Lower leg skin (tissue), 4 donors: ENCODE data around the gene CLEC7A. TPM values are rescaled to one million over a fixed set of nuclear protein-coding genes. Genes with fewer than 3 reads are reported as not detected.

ENCODE experiments used
- DNase-seq, 2 donors: peaks; one replicate each; pipeline ENCODE4 v3.0.0-alpha.2; 2019; ENCODE audit warnings: low spot score in 2 of 2
- H3K4me3 ChIP-seq: fragments of 200-600 bp; sonication (generic); 2 replicates; pipeline ENCODE4 v1.5.1; 2017; ENCODE audit warnings: mild to moderate bottlenecking, low read depth; ENCODE audit not compliant: poor library complexity, severe bottlenecking
- CTCF ChIP-seq, 3 donors: fragments of 450-650 bp; IDR thresholded peaks; one replicate each; pipeline ENCODE4 v1.5.1; 2016; ENCODE audit warnings: antibody characterized with exemption in 3 of 3, mild to moderate bottlenecking in 3 of 3, moderate library complexity in 2 of 3
- POLR2A ChIP-seq, 2 donors: fragments of 450-650 bp; IDR thresholded peaks; one replicate each; pipeline ENCODE4 v1.6.1; 2016 to 2017; ENCODE audit warnings: antibody characterized with exemption in 2 of 2, mild to moderate bottlenecking in 1 of 2, moderate library complexity in 1 of 2
- WGBS, 2 donors: methylation state at CpG; one replicate each; pipeline ENCODE4 v1.1.5; 2018; 5-methylcytosine and 5-hydroxymethylcytosine counted together
- intact Hi-C: fragments of 100-400 bp; cut with DNase I; formaldehyde crosslinking; loops from one replicate; pipeline ENCODE4 v1.15.0; 2023; ENCODE audit warnings: low total_unique reads
- total RNA-seq, 4 donors: library from RNA; depleted of rRNA; stranded (reverse); fragments of >200 nt; gene quantifications; one replicate each; pipeline ENCODE4 v1.1.0, GENCODE V29; 2016

CLEC7A gene
- total RNA-seq, 4 donors from 2014 or later = 4.8 to 14.1 (median 6.7) TPM

DNA sequence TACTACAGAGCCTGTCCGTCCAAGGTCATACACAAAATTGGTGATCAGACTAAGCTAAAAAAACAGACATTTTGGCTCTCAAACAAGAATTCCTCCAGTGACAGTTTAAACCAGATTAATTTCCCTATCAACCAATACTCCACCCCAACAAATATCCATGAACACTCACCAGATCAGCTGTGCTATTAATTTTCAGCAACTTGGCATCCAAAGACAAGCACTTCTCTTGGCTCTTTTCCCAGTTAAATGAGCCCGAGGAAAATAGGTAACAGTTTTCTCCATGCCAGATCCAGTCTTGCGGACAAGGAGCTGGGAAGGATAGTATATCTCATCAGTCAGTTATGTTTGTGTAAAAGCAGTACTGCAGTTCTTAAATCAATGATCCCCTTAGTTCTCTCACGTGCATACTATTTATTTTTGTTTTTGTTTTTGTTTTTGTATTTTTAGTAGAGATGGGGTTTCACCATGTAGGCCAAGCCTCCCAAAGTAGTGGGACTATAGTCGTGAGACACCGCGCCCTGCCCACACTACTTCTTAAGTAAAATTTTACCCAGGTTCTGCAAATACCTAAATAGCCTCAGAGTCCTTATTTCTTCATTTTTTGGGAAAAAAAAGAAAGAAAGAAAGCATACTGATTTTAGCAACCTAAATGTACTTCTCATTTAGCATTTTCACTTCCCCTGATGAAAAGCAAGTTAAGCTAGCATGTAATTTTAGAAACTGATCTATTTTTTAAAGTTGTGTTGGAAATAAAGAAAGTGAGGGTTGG is 30.8 kb upstream of the CLEC7A start:
- 58 to 59% methylated on average over 7 of the region's 7 CpGs for WGBS, 2 donors
- no peak for DNase-seq
- no peak overlapping the region for H3K4me3 ChIP-seq
- TF ChIP-seq POLR2A (IDR thresholded peaks at IDR 0.05) = no peak
- no peak for TF ChIP-seq CTCF (IDR thresholded peaks at IDR 0.05)
- intact Hi-C loops = no loop called here

DNA sequence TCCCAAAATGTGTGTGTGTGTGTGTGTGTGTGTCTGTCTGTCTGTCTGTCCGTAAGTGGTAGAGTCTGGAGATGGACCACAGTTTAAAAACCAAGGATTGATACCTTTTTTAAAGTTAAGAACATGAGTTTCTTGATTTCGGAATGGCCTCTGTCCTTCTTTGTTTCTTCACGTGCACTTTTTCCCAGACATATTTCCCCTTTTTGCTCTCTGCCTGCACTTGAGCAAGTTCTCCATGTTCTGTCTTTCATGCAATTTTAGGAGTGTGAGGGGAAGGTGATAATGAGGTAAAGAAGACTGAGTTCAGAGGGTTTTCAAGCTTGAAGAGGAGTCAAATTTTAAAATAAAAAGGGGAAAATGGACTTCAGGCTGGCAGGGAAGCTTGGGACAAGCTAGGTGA is 29.3 kb upstream of the CLEC7A start:
- WGBS, 2 donors = 50 to 66% methylated on average over 3 of the region's 3 CpGs
- no peak for TF ChIP-seq CTCF (IDR thresholded peaks at IDR 0.05)
- no peak for TF ChIP-seq POLR2A (IDR thresholded peaks at IDR 0.05)
- no peak overlapping the region for H3K4me3 ChIP-seq
- DNase-seq = no peak
- intact Hi-C loops = no loop called here

DNA sequence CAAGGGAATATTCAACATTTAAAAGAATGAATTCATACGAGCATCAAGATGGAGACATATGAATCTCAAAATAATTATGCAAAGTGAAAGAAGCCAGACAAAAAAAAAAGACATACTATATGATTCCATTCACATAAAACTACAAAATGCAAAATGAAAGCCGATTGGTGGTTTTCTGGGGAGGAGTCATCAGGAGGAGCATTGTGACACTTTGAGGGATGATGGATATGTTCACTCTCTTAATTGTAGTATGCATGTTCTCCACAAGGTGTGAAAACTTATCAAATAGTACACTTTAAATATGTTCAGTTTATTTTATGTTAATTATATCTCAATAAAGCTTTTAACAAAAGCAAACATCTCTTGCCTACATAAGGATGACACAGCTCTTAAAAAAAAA is 28.4 kb upstream of the CLEC7A start:
- WGBS, 2 donors = 75 to 83% methylated on average over 2 of the region's 2 CpGs
- no peak for DNase-seq
- intact Hi-C loops = no loop called here
- H3K4me3 ChIP-seq = no peak overlapping the region
- no peak for TF ChIP-seq CTCF (IDR thresholded peaks at IDR 0.05)
- TF ChIP-seq POLR2A (IDR thresholded peaks at IDR 0.05) = no peak

- TF ChIP-seq POLR2A (IDR thresholded peaks at IDR 0.05) (no peak), CTCF (IDR thresholded peaks at IDR 0.05) (no peak)
- intact Hi-C loops = no loop called here
- DNase-seq = no peak
- 76 to 77% methylated on average over 3 of the region's 3 CpGs for WGBS, 2 donors
- H3K4me3 ChIP-seq = no peak overlapping the region
These were observed 26.0 kb upstream of the CLEC7A start for GRCh38 chr12:10155966-10156365.

GRCh38 chr12:10154145-10154496 is 24.1 kb upstream of the CLEC7A start:
- WGBS, 2 donors = 68 to 72% methylated on average over 6 of the region's 6 CpGs
- intact Hi-C loops = no loop called here

More at GRCh38 chr12:10154145-10154496, 24.1 kb upstream of the CLEC7A start:
- DNase-seq = no peak
- TF ChIP-seq CTCF (IDR thresholded peaks at IDR 0.05) = no peak
- no peak for TF ChIP-seq POLR2A (IDR thresholded peaks at IDR 0.05)
- no peak overlapping the region for H3K4me3 ChIP-seq
